GM12801 (cell line): ENCODE data around the gene PXYLP1.

ENCODE experiments used
- TF ChIP-seq, protein P1 (sequence below): IDR thresholded peaks from one replicate; pipeline ENCODE4 v1.5.1; 2011; ENCODE audit warnings: control low read depth; ENCODE audit not compliant: insufficient read length; ENCODE audit errors: extremely low read depth

Gene PXYLP1

DNA sequence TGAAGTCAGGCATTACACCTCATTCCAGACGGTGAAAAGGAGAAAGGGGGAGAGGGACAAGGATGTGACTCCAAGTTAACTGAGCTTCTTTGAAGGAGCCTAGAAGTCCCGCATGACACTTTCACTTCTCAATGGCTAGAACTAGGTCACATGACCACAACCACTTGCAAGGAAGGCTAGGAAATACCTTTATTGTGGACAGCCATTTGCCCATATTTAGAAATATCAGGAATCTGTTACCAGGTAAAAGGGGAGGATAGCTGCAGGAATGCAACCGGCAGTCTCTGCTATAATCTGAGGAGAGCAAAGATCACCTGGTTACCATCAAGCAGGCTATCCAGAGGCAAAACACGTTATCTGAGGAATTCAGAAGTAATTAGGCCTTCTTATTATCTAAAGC, 28.9 kb upstream of the PXYLP1 start:
- TF ChIP-seq, protein P1, sequence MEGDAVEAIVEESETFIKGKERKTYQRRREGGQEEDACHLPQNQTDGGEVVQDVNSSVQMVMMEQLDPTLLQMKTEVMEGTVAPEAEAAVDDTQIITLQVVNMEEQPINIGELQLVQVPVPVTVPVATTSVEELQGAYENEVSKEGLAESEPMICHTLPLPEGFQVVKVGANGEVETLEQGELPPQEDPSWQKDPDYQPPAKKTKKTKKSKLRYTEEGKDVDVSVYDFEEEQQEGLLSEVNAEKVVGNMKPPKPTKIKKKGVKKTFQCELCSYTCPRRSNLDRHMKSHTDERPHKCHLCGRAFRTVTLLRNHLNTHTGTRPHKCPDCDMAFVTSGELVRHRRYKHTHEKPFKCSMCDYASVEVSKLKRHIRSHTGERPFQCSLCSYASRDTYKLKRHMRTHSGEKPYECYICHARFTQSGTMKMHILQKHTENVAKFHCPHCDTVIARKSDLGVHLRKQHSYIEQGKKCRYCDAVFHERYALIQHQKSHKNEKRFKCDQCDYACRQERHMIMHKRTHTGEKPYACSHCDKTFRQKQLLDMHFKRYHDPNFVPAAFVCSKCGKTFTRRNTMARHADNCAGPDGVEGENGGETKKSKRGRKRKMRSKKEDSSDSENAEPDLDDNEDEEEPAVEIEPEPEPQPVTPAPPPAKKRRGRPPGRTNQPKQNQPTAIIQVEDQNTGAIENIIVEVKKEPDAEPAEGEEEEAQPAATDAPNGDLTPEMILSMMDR: no peak

DNA sequence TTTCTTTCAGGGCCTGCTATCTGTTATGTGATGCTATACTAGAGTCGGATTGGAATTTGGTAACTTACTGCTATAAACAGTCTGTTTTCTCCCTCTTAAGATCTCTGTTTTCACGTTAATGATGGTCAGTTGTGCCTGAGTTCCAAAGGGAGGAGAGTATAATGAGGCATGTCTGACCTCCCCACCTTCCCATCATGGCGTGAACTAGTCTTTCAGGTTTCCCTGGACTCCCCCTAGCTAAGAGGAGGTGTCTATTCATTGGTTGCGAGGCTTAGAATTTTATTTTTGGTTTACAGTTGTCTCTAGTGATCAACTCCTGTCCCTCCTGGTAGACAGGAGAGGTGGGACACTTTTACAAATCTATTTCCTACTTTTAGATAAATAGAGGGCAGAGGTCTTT, 27.8 kb upstream of the PXYLP1 start:
- TF ChIP-seq, protein P1: no peak

DNA sequence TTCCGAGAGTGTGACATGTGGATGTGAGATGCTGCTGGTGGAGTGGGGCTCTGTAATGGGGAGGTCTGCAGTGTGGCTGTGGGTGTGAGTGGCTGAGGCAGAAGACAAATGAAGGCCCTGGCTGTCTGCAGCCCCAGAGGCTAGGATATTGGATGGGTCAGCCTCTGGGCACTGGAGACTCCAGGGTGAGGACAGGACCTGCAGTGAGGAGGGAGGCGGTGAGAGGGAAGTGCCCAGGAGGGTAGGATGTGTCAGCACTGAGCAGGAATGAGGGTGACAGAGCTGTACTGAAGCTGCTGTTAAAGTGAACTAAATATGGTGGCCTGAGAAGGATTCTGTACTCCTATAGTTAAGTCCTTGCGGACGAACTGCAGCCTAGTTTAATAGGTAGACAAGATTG, 27.3 kb upstream of the PXYLP1 start:
- TF ChIP-seq, protein P1: no peak

DNA sequence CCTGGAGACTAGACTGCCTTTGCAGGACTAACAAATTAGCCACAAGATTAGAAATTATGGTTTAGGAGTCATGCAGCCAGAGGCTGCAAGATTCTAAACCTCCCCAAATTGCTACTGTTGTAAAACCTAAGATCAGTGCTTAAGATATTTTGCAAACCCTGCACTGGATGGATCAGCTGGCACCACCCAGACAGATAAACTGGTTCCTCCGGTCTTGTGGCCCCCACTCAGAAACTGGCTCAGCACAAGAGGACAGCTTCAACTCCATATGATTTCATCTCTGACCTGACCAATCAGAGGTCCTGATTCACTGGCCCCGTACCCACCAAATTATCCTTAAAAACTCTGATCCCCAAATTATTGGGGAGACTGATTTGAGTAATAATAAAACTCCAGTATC, 19.5 kb upstream of the PXYLP1 start:
- TF ChIP-seq, protein P1: no peak

DNA sequence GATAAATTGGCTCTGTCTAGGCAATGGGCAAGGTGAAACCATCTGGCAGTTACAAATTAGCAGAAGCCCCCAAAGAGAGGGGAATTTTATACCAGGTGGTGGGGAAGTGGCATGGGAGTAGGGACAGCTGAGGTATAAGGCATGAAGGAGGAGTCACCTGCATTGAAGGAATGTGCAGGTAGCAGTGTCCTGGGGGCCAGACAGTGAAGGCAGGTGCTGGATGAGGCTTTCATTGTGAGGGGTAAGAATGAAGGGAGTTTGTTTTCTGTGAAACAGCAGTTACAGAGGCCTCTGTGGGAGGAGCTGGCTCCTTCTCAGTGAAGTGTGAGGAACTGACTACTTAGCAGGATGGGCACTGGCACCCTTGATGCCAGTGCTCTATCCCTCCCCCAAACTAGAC, 19.1 kb upstream of the PXYLP1 start:
- TF ChIP-seq, protein P1: no peak

DNA sequence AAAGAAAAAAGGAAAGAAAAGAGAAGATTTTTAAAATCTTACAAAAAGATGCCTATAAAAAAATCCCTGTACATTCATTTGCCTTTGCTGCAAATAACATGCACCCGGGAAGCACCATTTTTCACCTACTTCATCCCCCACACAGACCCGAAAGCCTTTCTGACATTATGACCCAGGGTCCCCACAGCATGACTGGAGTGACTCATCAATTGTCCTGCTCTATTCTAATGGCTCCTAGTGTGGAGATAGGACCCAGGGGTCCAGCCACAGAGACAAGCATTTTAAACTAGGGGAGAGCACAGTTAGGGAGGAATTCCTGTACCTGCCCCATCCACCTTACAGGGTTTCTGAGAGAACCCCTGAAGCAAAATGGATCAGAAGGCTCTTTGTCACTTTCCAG, 14.7 kb upstream of the PXYLP1 start:
- TF ChIP-seq, protein P1: no peak

DNA sequence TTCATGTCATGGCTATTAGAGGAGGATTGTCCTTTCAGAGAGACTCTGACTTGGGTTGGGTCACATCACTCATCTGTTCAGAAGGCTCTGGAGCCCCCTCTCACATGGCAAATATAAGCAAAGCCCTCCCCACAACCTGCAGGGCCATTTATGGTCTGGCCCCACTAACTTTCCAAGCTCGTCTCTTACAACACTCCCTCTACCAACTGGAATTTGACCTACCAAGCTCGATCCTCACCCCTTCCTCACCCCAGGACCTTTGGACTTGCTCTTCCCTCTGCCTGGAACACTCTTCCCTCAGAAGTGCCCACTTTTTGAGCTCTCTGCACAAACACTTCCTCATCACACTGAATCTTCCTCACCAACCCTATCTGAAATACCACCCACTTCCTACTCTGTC, 14.2 kb upstream of the PXYLP1 start:
- TF ChIP-seq, protein P1: no peak
